Measurements from ENCODE around the gene RGCC.
"Not testable (repeated sequence)": the region's sequence is repeated elsewhere in the genome, so short reads cannot be mapped to it uniquely, and the experiment has no call there.

Gene RGCC
- total RNA-seq, result 83.3 to 83.6 reads per million in 2 experiments

- DNase-seq (ENCODE audit: low read depth), result peak; percentile 96
These were observed at the start of gene RGCC for GRCh38 chr13:41456768-41457588. RGCC (plus strand) TSS chr13:41457550; CDS start chr13:41457708, 158 bp downstream.

GRCh38 chr13:41408121-41408520, 49.2 kb upstream of the RGCC start:
- no peak for DNase-seq (ENCODE audit: low read depth)

- no peak for DNase-seq (ENCODE audit: low read depth)
These were observed 48.6 kb upstream of the RGCC start for GRCh38 chr13:41408746-41409145.

- no peak for DNase-seq (ENCODE audit: low read depth)
These were observed 47.7 kb upstream of the RGCC start for GRCh38 chr13:41409611-41410010.

- no peak for DNase-seq (ENCODE audit: low read depth)
These were observed 46.3 kb upstream of the RGCC start for GRCh38 chr13:41411060-41411459.

GRCh38 chr13:41411522-41411921, 45.8 kb upstream of the RGCC start:
- no peak for DNase-seq (ENCODE audit: low read depth)

- no peak for DNase-seq (ENCODE audit: low read depth)
These were observed 43.5 kb upstream of the RGCC start for GRCh38 chr13:41413872-41414271.

- no peak for DNase-seq (ENCODE audit: low read depth)
These were observed 41.1 kb upstream of the RGCC start for GRCh38 chr13:41416276-41416675.

GRCh38 chr13:41418027-41418426, 39.3 kb upstream of the RGCC start:
- DNase-seq (ENCODE audit: low read depth), result no peak

- DNase-seq (ENCODE audit: low read depth), result no peak
These were observed 38.6 kb upstream of the RGCC start for GRCh38 chr13:41418731-41419130.

GRCh38 chr13:41419206-41419605, 38.1 kb upstream of the RGCC start:
- no peak for DNase-seq (ENCODE audit: low read depth)

GRCh38 chr13:41420146-41420545, 37.2 kb upstream of the RGCC start:
- no peak for DNase-seq (ENCODE audit: low read depth)

- DNase-seq (ENCODE audit: low read depth), result not testable (repeated sequence)
These were observed 36.0 kb upstream of the RGCC start for GRCh38 chr13:41421330-41421729.

GRCh38 chr13:41421983-41422382, 35.4 kb upstream of the RGCC start:
- not testable (repeated sequence) for DNase-seq (ENCODE audit: low read depth)

- DNase-seq (ENCODE audit: low read depth), result not testable (repeated sequence)
These were observed 34.1 kb upstream of the RGCC start for GRCh38 chr13:41423259-41423658.

GRCh38 chr13:41424675-41425074, 32.7 kb upstream of the RGCC start:
- DNase-seq (ENCODE audit: low read depth), result not testable (repeated sequence)

GRCh38 chr13:41426047-41426446, 31.3 kb upstream of the RGCC start:
- no peak for DNase-seq (ENCODE audit: low read depth)

GRCh38 chr13:41427666-41428065, 29.7 kb upstream of the RGCC start:
- DNase-seq (ENCODE audit: low read depth), result no peak

- DNase-seq (ENCODE audit: low read depth), result peak; percentile 11
These were observed 29.2 kb upstream of the RGCC start for GRCh38 chr13:41428155-41428554.

- not testable (repeated sequence) for DNase-seq (ENCODE audit: low read depth)
These were observed 23.3 kb upstream of the RGCC start for GRCh38 chr13:41434030-41434429.

GRCh38 chr13:41434831-41435520, 22.4 kb upstream of the RGCC start:
- no peak for DNase-seq (ENCODE audit: low read depth)

- no peak for DNase-seq (ENCODE audit: low read depth)
These were observed 13.4 kb upstream of the RGCC start for GRCh38 chr13:41443969-41444368.

GRCh38 chr13:41452462-41452861, 4.9 kb upstream of the RGCC start:
- no peak for DNase-seq (ENCODE audit: low read depth)
